Sigmoid colon (tissue), 7 donors: ENCODE data around the gene GNG2. TPM values are rescaled to one million over a fixed set of nuclear protein-coding genes. Genes with fewer than 3 reads are reported as not detected.
A peak's percentile ranks its signal among the peaks of the same experiment; 100 is the strongest.

Source experiments
- DNase-seq: peaks from one replicate; pipeline ENCODE4 v3.0.0-alpha.2; 2019
- H3K27ac ChIP-seq, 4 donors: fragments of 200-600 bp; sonication (generic); one replicate each; pipeline ENCODE4 v1.5.1; 2016 to 2019; ENCODE audit warnings: mild to moderate bottlenecking in 1 of 4
- H3K27me3 ChIP-seq, 3 donors: fragments of 200-600 bp; sonication (generic); one replicate each; pipeline ENCODE4 v1.5.1; 2019; ENCODE audit warnings: mild to moderate bottlenecking in 1 of 3
- H3K36me3 ChIP-seq, 4 donors: fragments of 200-600 bp; sonication (generic); one replicate each; pipeline ENCODE4 v1.5.1; 2016 to 2019
- H3K4me1 ChIP-seq, 4 donors: fragments of 200-600 bp; sonication (generic); one replicate each; pipeline ENCODE4 v1.5.1; 2017 to 2019
- H3K4me3 ChIP-seq, 4 donors: fragments of 200-600 bp; sonication (generic); one replicate each; pipeline ENCODE4 v1.5.1; 2017 to 2019; ENCODE audit warnings: mild to moderate bottlenecking in 2 of 4, moderate library complexity in 1 of 4
- H3K9me3 ChIP-seq, 4 donors: fragments of 200-600 bp in 3 of 4; sonication (generic) in 3 of 4; one replicate each; pipeline versions ENCODE4 v1.5.1 to v1.6.1; 2013 to 2019
- EP300 ChIP-seq, 4 donors: sonication (generic); formaldehyde crosslinking; IDR thresholded peaks; one replicate each; pipeline ENCODE4 v1.6.1; 2017; ENCODE audit warnings: antibody characterized with exemption in 4 of 4
- POLR2A ChIP-seq, 2 donors: fragments of 450-650 bp; IDR thresholded peaks; one replicate each; pipeline ENCODE4 v1.6.1; 2016; ENCODE audit warnings: antibody characterized with exemption in 2 of 2, mild to moderate bottlenecking in 2 of 2, moderate library complexity in 2 of 2
- POLR2AphosphoS5 ChIP-seq, 4 donors: sonication (generic); formaldehyde crosslinking; IDR thresholded peaks; one replicate each; pipeline ENCODE4 v1.6.1; 2017; ENCODE audit warnings: antibody characterized with exemption in 4 of 4
- WGBS, 2 donors: extraction: QIAGEN DNeasy Blood & Tissue Kit; methylation state at CpG; one replicate each; pipeline ENCODE4 v1.1.7; 2013; 5-methylcytosine and 5-hydroxymethylcytosine counted together
- intact Hi-C: fragments of 100-400 bp; cut with DNase I; formaldehyde crosslinking; loops from one replicate; pipeline ENCODE4 v1.15.1; 2023
- polyA plus RNA-seq, 3 donors: library from polyadenylated mRNA; stranded (reverse); fragments of 200-250 nt; gene quantifications; one replicate each; pipeline ENCODE4 v1.2.3, GENCODE V29; 2013
- total RNA-seq, 4 donors: library from RNA; depleted of rRNA; stranded (reverse); fragments of >200 nt; gene quantifications; one replicate each; pipeline ENCODE4 v1.1.0, GENCODE V29; 2016
- TF ChIP-seq, protein P1 (sequence below), 4 experiments: fragments of 450-650 bp in 3 of 4; fragments of 200-600 bp in 1 of 4; IDR thresholded peaks; one replicate each; pipeline ENCODE4 v1.5.1; 2016 to 2019; ENCODE audit warnings: antibody characterized with exemption in 4 of 4, mild to moderate bottlenecking in 3 of 4, moderate library complexity in 2 of 4
- donor health status: healthy with polysubstance abuse.
- donor health status: Bipolar disorder and iron deficiency.
- donor health status: healthy.

The GNG2 gene
- total and polyA plus RNA-seq, 7 donors = 9.5 to 44.2 (median 27.3) TPM

DNA sequence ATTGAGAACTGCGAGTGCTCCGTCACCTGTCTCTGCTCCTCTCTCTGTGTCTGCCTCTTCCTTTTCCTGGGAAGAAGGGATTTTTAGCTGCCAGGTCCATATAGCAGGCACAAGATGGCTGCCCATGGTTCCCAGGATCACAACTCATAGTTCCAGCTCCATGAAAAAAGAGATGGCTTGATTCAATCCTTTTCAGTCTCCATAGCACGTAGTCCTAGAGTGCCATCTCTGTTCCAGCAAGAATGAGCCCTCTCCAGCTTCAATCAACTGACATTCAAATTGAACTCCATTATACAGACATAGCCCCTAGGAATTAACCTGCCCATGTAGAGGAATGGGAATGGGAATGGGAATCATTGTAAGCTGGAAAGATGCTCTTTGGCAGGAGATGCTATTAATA is 94.2 kb downstream of the GNG2 start:
- WGBS, 2 donors = 94 to 96% methylated on average over 3 of the region's 3 CpGs
- DNase-seq = no peak
- TF ChIP-seq EP300 (IDR thresholded peaks at IDR 0.05) (no peak), POLR2AphosphoS5 (IDR thresholded peaks at IDR 0.05) (no peak), POLR2A (IDR thresholded peaks at IDR 0.05) (no peak)
- TF ChIP-seq, protein P1, sequence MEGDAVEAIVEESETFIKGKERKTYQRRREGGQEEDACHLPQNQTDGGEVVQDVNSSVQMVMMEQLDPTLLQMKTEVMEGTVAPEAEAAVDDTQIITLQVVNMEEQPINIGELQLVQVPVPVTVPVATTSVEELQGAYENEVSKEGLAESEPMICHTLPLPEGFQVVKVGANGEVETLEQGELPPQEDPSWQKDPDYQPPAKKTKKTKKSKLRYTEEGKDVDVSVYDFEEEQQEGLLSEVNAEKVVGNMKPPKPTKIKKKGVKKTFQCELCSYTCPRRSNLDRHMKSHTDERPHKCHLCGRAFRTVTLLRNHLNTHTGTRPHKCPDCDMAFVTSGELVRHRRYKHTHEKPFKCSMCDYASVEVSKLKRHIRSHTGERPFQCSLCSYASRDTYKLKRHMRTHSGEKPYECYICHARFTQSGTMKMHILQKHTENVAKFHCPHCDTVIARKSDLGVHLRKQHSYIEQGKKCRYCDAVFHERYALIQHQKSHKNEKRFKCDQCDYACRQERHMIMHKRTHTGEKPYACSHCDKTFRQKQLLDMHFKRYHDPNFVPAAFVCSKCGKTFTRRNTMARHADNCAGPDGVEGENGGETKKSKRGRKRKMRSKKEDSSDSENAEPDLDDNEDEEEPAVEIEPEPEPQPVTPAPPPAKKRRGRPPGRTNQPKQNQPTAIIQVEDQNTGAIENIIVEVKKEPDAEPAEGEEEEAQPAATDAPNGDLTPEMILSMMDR (IDR thresholded peaks at IDR 0.05) = no peak
- Histone ChIP-seq H3K4me1 (no peaks in the 10 kb centered on the region), H3K9me3 (peaks cover 0 to 9% (median 0%) of the 10 kb centered on the region in 4 donors), H3K36me3 (peaks cover 0 to 9% (median 3%) of the 10 kb centered on the region in 4 donors), H3K27me3 (no peaks in the 10 kb centered on the region), H3K27ac (no peak overlapping the region), H3K4me3 (no peak overlapping the region)
- intact Hi-C loops = no loop called here

DNA sequence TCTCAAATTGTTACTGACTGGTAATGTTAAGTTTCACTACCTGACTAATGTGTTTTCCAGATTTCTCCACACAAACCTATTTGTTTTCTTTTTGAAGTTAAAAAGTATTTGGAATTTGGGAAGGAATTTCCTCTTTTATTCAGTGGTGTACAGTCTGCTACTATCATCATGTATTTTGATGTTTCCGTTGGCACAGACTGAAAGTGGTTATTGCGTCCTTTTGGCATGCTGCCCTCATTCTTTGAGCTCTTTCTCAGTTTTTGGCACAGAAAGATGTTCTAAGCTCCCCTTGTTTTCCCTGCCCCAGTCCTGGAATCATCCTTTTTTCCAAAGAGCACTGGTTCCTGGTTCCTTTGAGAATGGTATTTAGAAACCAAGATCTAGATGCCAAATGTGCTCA is 97.5 kb downstream of the GNG2 start:
- no peak for DNase-seq
- intact Hi-C loops = no loop called here
- Histone ChIP-seq H3K9me3 (peaks cover 0 to 10% (median 0%) of the 10 kb centered on the region in 4 donors), H3K36me3 (peaks cover 0 to 5% (median 1%) of the 10 kb centered on the region in 4 donors), H3K27me3 (no peaks in the 10 kb centered on the region), H3K27ac (no peak overlapping the region), H3K4me1 (peaks cover 0 to 8% (median 0%) of the 10 kb centered on the region in 4 donors), H3K4me3 (no peak overlapping the region)
- no peak for TF ChIP-seq POLR2A (IDR thresholded peaks at IDR 0.05)
- TF ChIP-seq POLR2AphosphoS5 (IDR thresholded peaks at IDR 0.05) = no peak
- no peak for TF ChIP-seq EP300 (IDR thresholded peaks at IDR 0.05)
- TF ChIP-seq, protein P1 (IDR thresholded peaks at IDR 0.05) = no peak
- WGBS, 2 donors = 68 to 78% methylated on average over 2 of the region's 2 CpGs

DNA sequence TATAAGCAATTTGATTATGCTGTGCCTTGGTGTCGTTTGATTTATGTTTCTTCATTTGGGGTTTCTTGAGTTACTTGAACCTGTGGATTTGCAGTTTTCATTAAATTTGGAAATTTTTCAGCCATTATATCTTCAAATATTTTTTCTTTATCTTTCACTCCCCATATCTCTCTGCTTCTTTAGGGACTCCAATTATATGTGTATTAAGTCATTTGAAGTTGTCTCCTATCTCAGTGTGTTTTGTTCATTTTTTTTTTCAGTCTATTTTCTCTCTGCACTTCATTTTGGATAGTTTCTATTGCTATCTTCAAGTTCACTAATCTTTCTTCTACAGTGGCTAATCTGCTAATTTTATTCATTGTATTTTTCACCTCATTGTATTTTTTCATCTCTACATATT is 99.5 kb downstream of the GNG2 start:
- Histone ChIP-seq H3K27ac (no peak overlapping the region), H3K36me3 (peaks cover 0 to 5% (median 1%) of the 10 kb centered on the region in 4 donors), H3K9me3 (peaks cover 0 to 10% (median 0%) of the 10 kb centered on the region in 4 donors), H3K4me1 (peaks cover 0 to 19% (median 3%) of the 10 kb centered on the region in 4 donors), H3K4me3 (no peak overlapping the region), H3K27me3 (no peaks in the 10 kb centered on the region)
- 97 to 99% methylated on average over 1 of the region's 1 CpG for WGBS, 2 donors
- TF ChIP-seq EP300 (IDR thresholded peaks at IDR 0.05) = no peak
- TF ChIP-seq, protein P1 (IDR thresholded peaks at IDR 0.05) = no peak
- TF ChIP-seq POLR2AphosphoS5 (IDR thresholded peaks at IDR 0.05) = no peak
- no peak for TF ChIP-seq POLR2A (IDR thresholded peaks at IDR 0.05)
- DNase-seq = no peak
- intact Hi-C loops = loop anchor here (5.0 kb wide), 1 partner anchor 98 kb away; the partner anchor contains the start of gene GNG2

DNA sequence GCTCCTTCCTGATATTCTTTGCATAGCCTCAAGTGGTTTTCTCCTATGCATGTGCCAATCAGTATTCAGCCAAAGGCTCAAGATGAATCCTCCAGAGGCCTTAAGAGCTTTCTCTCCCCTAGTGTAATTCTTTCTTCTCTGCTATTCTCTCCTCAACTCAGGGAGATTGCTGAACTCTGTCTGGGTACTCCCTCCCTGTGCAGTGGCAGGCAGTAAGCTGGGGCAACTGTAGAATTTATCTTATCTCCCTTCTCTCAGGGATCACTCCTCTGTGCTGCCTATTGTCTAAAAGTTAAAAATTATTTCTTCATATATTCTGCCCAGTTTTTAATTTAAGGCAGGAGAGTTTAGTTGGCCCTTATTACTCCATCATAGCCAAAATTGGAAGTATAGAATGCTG is 100.5 kb downstream of the GNG2 start:
- TF ChIP-seq POLR2AphosphoS5 (IDR thresholded peaks at IDR 0.05) (no peak), EP300 (IDR thresholded peaks at IDR 0.05) (no peak)
- TF ChIP-seq, protein P1 (IDR thresholded peaks at IDR 0.05) = no peak
- Histone ChIP-seq H3K27ac (no peak overlapping the region), H3K36me3 (peaks cover 0 to 5% (median 1%) of the 10 kb centered on the region in 4 donors), H3K4me1 (peaks cover 0 to 19% (median 3%) of the 10 kb centered on the region in 4 donors), H3K27me3 (no peaks in the 10 kb centered on the region), H3K9me3 (peaks cover 0 to 10% (median 0%) of the 10 kb centered on the region in 4 donors), H3K4me3 (no peak overlapping the region)
- no peak for DNase-seq
- intact Hi-C loops = loop anchor here (5.0 kb wide), 1 partner anchor 99 kb away; the partner anchor contains the start of gene GNG2

DNA sequence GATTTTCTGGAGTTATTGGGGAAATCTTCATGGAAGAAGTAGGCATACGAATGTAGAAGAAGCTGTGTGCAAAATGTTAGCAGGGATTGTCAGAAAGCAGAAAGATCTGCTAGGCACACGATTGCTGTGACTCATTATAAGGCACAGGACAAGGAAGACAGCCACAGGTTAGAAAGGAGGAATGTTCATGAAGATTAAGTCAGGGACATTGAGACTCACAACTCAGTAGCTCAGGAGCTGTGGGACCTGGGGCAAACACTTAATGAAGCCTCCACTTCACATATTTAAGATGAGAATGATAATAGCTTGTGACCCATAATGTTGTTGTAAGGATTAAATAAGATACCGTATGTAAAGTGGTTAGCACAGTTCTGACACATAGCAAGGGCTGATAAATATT is 102.3 kb downstream of the GNG2 start:
- peaks cover 0 to 5% (median 1%) of the 10 kb centered on the region in 4 donors for H3K36me3 ChIP-seq
- no peak for DNase-seq
- H3K27ac ChIP-seq = peak overlapping the region in 2 of 4 donors; percentile 35 to 47
- WGBS, 2 donors = 33 to 43% methylated on average over 3 of the region's 3 CpGs
- peaks cover 0 to 10% (median 0%) of the 10 kb centered on the region in 4 donors for H3K9me3 ChIP-seq
- intact Hi-C loops = loop anchor here (5.0 kb wide), 1 partner anchor 100 kb away; the partner anchor contains the start of gene GNG2
- H3K4me1 ChIP-seq = peaks cover 0 to 19% (median 3%) of the 10 kb centered on the region in 4 donors
- TF ChIP-seq EP300 (IDR thresholded peaks at IDR 0.05) = no peak
- TF ChIP-seq, protein P1 (IDR thresholded peaks at IDR 0.05) = no peak
- TF ChIP-seq POLR2A (IDR thresholded peaks at IDR 0.05) = no peak
- TF ChIP-seq POLR2AphosphoS5 (IDR thresholded peaks at IDR 0.05) = no peak
- H3K27me3 ChIP-seq = no peaks in the 10 kb centered on the region
- H3K4me3 ChIP-seq = no peak overlapping the region
